HG03442 (cell line): ENCODE results near the gene SLC16A2.

Experiments
- ATAC-seq: cut with Tn5 transposase; IDR thresholded peaks from one replicate; pipeline ENCODE4 v1.9.1; 2021; ENCODE audit warnings: mild to moderate bottlenecking, moderate library complexity; ENCODE audit not compliant: unreplicated experiment

The SLC16A2 gene

DNA sequence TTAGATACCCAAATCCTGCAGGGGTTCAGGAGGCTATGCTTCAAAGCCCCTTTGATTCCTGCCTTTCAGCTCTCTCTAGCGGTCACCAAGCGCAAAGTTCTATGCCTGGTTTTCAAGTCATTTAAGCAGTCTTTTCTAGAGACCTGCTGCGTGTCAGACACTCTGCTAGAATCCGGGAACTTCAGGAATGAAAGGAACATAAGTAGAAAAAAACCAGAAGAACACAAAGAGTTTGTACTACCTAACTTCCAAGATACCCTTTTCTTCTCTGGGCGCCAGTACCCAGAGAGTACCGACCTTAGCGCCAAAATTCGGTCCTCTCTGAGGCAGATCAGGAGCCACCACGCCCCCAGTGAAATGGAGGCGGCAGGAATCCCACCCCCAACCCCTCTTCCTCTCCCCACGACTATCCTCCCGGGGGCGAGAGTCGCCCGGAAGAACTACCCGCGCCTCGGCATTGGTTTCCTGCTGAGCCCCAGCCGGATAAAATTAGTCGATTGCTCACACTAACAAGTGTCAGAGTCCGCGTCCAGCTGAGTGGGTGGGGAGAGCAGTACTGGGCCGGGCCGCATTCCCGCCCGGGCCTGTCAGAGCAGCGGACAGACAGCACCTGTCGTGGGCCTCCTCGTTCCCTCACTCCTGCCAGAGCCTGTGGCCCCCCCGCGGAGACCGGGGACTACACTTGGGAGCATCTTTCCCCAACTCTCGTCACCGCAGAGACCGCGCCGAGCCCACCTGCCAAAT lies 114.3 kb downstream of the SLC16A2 start:
- peak; percentile 28 for ATAC-seq

GRCh38 chrX:74536152-74536831 lies 115.0 kb downstream of the SLC16A2 start:
- peak; percentile 44 for ATAC-seq

DNA sequence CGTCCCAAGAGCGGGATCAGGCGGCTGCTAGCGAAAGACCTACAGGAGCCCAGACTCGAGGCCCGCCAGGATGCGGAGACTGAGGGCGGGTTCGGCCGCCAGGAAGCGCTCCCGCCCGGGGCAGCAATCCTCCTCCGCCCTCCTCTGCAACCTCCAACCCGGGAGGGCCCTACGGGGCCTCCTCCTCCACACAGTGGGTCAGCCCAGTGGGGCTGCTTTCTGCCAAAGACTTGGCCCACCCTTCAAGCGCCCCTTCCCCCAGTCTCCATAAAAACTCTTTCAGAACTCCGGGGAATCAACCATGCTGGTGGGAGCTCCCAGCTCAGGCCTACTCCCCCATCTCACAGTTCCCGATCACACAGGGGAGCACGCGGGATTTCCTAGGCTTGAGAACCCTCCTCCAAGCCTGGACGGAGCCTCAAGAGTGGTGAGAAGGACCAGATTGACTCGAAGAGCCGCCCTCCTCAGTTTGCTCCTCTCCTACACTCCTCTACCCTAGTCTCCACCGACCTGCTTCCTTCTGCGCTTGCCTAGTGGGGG lies 115.6 kb downstream of the SLC16A2 start:
- ATAC-seq = peak; percentile 1

GRCh38 chrX:74540635-74541249 lies 119.4 kb downstream of the SLC16A2 start:
- no peak for ATAC-seq

DNA sequence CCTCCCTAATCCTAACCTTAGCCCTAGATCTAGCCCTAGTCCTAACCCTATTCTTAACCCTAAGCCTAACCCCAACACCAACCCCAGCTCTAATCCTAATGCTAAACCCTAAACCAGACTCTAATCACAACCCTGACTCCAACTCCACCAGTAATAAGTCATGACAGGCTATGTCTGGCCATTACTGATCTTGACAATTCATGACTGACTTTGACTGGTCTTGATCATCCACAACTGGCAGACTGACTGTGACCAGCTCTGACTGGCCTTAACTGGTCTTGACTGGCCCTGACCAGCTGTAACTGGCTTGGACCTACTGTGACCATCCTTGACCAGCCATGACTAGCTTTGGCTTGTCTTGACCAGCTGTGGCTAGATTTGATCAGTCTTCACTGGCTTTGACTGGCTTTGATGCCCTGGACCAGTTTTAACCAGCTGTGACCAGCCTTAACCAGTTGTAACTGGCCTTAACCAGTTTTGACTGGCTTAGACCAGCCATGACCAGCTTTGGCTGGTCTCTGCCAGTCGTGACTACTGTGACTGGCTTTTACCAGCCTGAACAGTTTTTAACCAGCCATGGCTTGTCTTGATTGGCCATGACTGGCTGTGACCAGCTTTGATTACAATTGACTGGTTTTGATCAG lies 124.7 kb downstream of the SLC16A2 start:
- ATAC-seq = no peak

- ATAC-seq = no peak
Measured at GRCh38 chrX:74546984-74547383, 125.7 kb downstream of the SLC16A2 start.

DNA sequence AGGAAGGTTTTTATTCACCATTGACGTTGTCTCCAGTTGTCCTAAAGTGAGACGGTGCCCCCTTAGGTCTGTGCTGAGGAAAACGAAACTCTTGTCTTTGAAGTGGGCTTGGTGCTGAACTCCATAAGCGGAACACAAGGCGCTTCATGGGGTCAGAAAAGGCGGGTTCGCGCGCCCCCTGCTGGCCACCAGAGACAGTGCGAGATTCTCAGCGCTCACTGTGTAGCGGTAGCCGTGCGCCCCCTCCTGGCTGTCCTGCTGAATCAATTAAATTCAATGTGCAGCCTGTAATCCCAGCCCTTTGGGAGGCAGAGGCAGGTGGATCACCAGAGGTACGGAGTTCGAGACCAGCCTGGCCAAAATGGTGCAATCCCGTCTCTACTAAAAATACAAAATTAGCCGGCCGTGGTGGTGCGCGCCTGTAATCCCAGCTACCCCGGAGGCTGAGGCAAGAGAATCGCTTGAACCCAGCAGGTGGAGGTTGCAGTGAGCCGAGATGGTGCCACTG lies 129.1 kb downstream of the SLC16A2 start:
- ATAC-seq = peak; percentile 86

DNA sequence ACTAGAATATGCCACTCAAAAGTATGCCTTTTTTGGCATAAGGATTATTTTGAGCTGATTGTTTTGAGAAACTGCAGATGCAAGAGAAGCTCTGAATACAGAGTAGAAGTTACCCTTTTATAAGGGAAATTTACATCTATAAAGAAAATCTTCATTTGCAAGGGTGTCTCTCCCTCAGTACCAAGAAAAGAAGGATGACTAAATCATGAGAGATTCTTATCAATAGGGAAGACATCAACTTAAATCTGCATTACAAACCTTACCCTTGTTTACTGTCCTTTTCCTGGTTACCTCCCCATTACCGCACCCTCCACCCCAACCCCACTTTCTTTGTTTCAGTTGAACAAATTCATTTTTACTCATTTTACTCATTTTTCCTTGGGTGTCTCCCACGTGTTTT lies 130.6 kb downstream of the SLC16A2 start:
- ATAC-seq = no peak

DNA sequence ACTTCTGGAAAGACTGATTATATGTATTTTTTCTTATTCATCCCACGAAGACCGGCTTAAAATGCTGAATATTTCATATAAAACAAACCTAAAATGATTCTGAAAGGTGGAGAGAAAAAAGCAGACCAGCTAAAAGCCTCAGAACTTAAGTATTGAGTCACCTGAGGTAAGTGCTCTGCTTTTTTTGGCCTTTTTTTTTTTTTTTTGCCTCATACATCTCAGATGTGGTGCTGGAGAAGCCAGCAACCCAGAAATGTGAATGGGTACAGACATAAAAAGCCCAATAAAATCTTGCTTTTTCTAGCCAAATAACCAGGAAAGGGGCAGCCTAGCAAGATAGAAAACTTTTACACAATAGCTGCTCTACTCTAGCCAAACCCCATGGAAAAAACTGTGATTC lies 136.1 kb downstream of the SLC16A2 start:
- ATAC-seq = no peak

DNA sequence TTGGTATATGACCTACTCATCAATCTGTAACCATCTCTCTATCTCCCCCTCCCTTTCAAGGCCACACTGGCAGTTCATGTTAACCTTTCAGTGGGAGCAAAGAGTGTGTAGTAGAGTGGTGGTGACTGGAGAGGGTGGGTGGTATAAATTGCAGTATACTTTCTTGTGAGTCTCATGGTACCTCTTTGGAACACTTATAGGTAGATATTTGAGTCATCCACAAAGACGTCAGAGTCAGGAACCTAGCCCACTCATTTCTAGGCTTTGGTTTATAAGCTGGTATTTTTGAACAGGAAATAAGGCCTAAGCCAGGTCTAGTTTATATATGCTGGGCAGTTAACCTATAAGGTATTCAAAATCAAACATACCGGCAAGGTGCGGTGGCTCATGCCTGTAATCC lies 156.8 kb downstream of the SLC16A2 start:
- peak; percentile 57 for ATAC-seq

- no peak for ATAC-seq
Measured at GRCh38 chrX:74579597-74580198, 158.4 kb downstream of the SLC16A2 start.
